K562 (cell line): ENCODE measurements around the gene ARL5C. TPM values are rescaled to one million over a fixed set of nuclear protein-coding genes. Genes with fewer than 3 reads are reported as not detected.

Experiments
- ATAC-seq: fragments of 200-7000 bp; cut with Tn5 transposase; 3 replicates; pipeline ENCODE4 v1.9.1; 2020; ENCODE audit warnings: moderate library complexity
- BruUV-seq: library from RNA; stranded (reverse); fragments of 400-500 nt; replicated peaks from 2 replicates; lab custom pipeline; 2021; lab: Mats Ljungman, UMichigan
- CTCF ChIA-PET: fragments of 300-600 bp; formaldehyde crosslinking; extraction: SDS; loops from one replicate; lab custom pipeline; 2021; ENCODE audit warnings: low intra/inter-chr PET ratio; lab: Yijun Ruan, JAX
- POLR2A ChIA-PET: fragments of 300-600, 350-650 bp; sonication (Branson Sonifier 250); formaldehyde crosslinking; extraction: SDS; loops from one replicate; lab custom pipeline; 2021; ENCODE audit warnings: antibody characterized with exemption, inconsistent platforms; lab: Yijun Ruan, JAX
- DNase-seq, 4 experiments: peaks; one replicate each; pipeline versions ENCODE4 v3.0.0 to v3.0.0-alpha.2; 2011 to 2018; ENCODE audit warnings: low spot score in 3 of 4, mixed read lengths in 3 of 4; ENCODE audit errors: extremely low read depth in 1 of 4
- FAIRE-seq: peaks from 2 replicates; lab custom pipeline; 2011; peaks lifted over from hg19 to GRCh38; lab: Jason Lieb, UNC
- H2AFZ ChIP-seq: 2 replicates; pipeline ENCODE4 v1.6.0; 2011; ENCODE audit warnings: low read depth, low read length, control low read depth, inconsistent platforms
- H3K27ac ChIP-seq: fragments of 200-600 bp; 3 replicates; pipeline ENCODE4 v1.8.0; 2011; ENCODE audit warnings: low read depth, mild to moderate bottlenecking, control low read depth, inconsistent platforms, low read length, moderate library complexity, mixed read lengths; ENCODE audit errors: extremely low read depth
- H3K27me3 ChIP-seq, 2 experiments: fragments of 300-600 bp in 1 of 2; 2 replicates in 1 of 2; 3 replicates in 1 of 2; pipeline versions ENCODE4 v1.6.0 to v1.8.0; 2011; ENCODE audit warnings: inconsistent platforms in 2 of 2, low read length in 2 of 2, mild to moderate bottlenecking in 1 of 2, mixed read lengths in 1 of 2, moderate library complexity in 1 of 2; ENCODE audit not compliant: control insufficient read depth in 2 of 2, insufficient read depth in 2 of 2
- H3K36me3 ChIP-seq: fragments of 300-600 bp; 3 replicates; pipeline ENCODE4 v1.8.0; 2011; ENCODE audit warnings: mild to moderate bottlenecking, low read length, inconsistent platforms; ENCODE audit not compliant: control insufficient read depth, insufficient read depth
- H3K4me1 ChIP-seq, 2 experiments: fragments of 200-600 bp in 1 of 2; replicated peaks in 1 of 2; 2 replicates in 1 of 2; 3 replicates in 1 of 2; pipeline versions ENCODE4 v1.5.1 to v1.8.0; 2011; ENCODE audit warnings: inconsistent platforms in 2 of 2, low read length in 2 of 2, mild to moderate bottlenecking in 1 of 2, mixed read lengths in 1 of 2, moderate library complexity in 1 of 2; ENCODE audit not compliant: control insufficient read depth in 2 of 2, insufficient read depth in 2 of 2
- H3K4me2 ChIP-seq: 2 replicates; pipeline ENCODE4 v1.6.1; 2011; ENCODE audit warnings: low read length, control low read depth, inconsistent platforms, mixed read lengths; ENCODE audit not compliant: insufficient read depth
- H3K4me3 ChIP-seq: fragments of 200-600 bp; sonication (generic), shearing (Covaris generic); 2 replicates; pipeline ENCODE4 v1.5.1; 2016; ENCODE audit warnings: control low read depth, inconsistent platforms
- H3K79me2 ChIP-seq: fragments of 200-600 bp; 3 replicates; pipeline ENCODE4 v1.8.0; 2011; ENCODE audit warnings: low read length, inconsistent platforms; ENCODE audit not compliant: control insufficient read depth, insufficient read depth
- H3K9ac ChIP-seq, 2 experiments: 2 replicates each; pipeline versions ENCODE4 v1.6.0 to v1.6.1; 2011; ENCODE audit warnings: low read depth in 2 of 2, low read length in 2 of 2, control low read depth in 1 of 2, inconsistent platforms in 1 of 2, mild to moderate bottlenecking in 1 of 2, mixed read lengths in 1 of 2; ENCODE audit not compliant: insufficient read depth in 1 of 2
- H3K9me1 ChIP-seq: one replicate; pipeline ENCODE4 v1.6.0; 2011; ENCODE audit warnings: inconsistent platforms, mild to moderate bottlenecking, low read length, moderate library complexity; ENCODE audit not compliant: control insufficient read depth, insufficient read depth
- H3K9me3 ChIP-seq: replicated peaks from 2 replicates; pipeline ENCODE4 v1.5.1; 2011; ENCODE audit warnings: low read depth, low read length, inconsistent platforms; ENCODE audit not compliant: control insufficient read depth, insufficient read depth
- H4K20me1 ChIP-seq: replicated peaks from 2 replicates; pipeline ENCODE4 v1.6.1; 2011; ENCODE audit warnings: low read length, inconsistent platforms, mixed read lengths; ENCODE audit not compliant: control insufficient read depth, insufficient read depth
- TSHZ1 ChIP-seq: fragments of 250-450 bp; sonication (Bioruptor Pico); IDR thresholded peaks from 2 replicates; pipeline ENCODE4 v1.4.0; 2020; ENCODE audit warnings: mild to moderate bottlenecking, moderate library complexity
- WGBS: fragments of 100-300 bp; shearing (Covaris generic); methylation state at CpG from one replicate; pipeline ENCODE4 v1.1.6; 2016; ENCODE audit warnings: low coverage, mixed read lengths; ENCODE audit not compliant: insufficient coverage; ENCODE audit errors: missing lambda C conversion rate; 5-methylcytosine and 5-hydroxymethylcytosine counted together
- in situ Hi-C: fragments of 300-500 bp; cut with MboI; formaldehyde crosslinking; loops from 4 replicates; pipeline ENCODE4 v1.15.0; 2018; ENCODE audit warnings: inconsistent platforms, mixed read lengths
- intact Hi-C: fragments of 100-400 bp; cut with micrococcal nuclease; formaldehyde crosslinking; loops from 2 replicates; pipeline ENCODE4 v1.14.2; 2022
- polyA plus RNA-seq, 8 experiments: library from polyadenylated mRNA; depleted of rRNA in 4 of 8; stranded (reverse) in 5 of 8; unstranded in 3 of 8; fragments of >200 nt; fragmentation: Nextera tagmentation in 2 of 8; fragmentation: Illumina TruSeq in 1 of 8; extraction: Ambion mirVana in 2 of 8; extraction: Trizol in 1 of 8; gene quantifications; 2 replicates each; pipeline versions ENCODE4 v1.2.1 to v1.2.3, GENCODE V29; 2011 to 2014; ENCODE audit warnings: inconsistent platforms in 1 of 8, missing spikeins in 1 of 8
- total RNA-seq, 7 experiments: library from RNA; depleted of rRNA in 6 of 7; stranded (reverse); fragments of >200 nt in 6 of 7; fragmentation: Illumina TruSeq in 2 of 7; extraction: Trizol in 2 of 7; gene quantifications; 2 replicates each; pipeline versions ENCODE4 v1.2.1 to v1.2.3, GENCODE V29; 2011 to 2021; ENCODE audit warnings: low replicate concordance in 1 of 7

Gene ARL5C
- total and polyA plus RNA-seq, 9 of the 15 experiments (the other 6 are each of a cell fraction or from before 2014, with no cell fraction given) = not detected

- in situ Hi-C loops = no loop called here
- intact Hi-C loops = no loop called here
- ATAC-seq = no peak
Measured at GRCh38 chr17:39108461-39109375, 57.2 kb downstream of the ARL5C start.

More at GRCh38 chr17:39108461-39109375, 57.2 kb downstream of the ARL5C start:
- Histone ChIP-seq H3K79me2 (no peaks in the 10 kb centered on the region), H3K4me3 (no peak overlapping the region), H4K20me1 (0 out of 2 replicates have a peak, but pooled peaks cover 8% of the 10 kb centered on the region), H3K4me1 (peaks cover 4 to 9% of the 10 kb centered on the region in 2 experiments; a peak in 2 of 5 replicates), H3K9me1 (peaks cover 6% of the 10 kb centered on the region), H3K9ac (no peak overlapping the region; a peak in 1 of 4 replicates), H3K27ac (no peak overlapping the region), H3K4me2 (no peak overlapping the region), H3K27me3 (peaks cover 61 to 76% of the 10 kb centered on the region in 2 experiments), H3K36me3 (no peaks in the 10 kb centered on the region), H2AFZ (no peak overlapping the region), H3K9me3 (no peaks in the 10 kb centered on the region)
- ChIA-PET CTCF (no interaction called here), POLR2A (interaction anchor here (0.5 to 1.9 kb wide), 2 partner anchors 9 to 18 kb away, joined by 3 to 5 read pairs; no protein-coding TSS in a partner anchor)
- no peak for TF ChIP-seq TSHZ1
- no peak for FAIRE-seq
- BruUV-seq = no TSS peak
- WGBS = 2% methylated on average over 21 of the region's 23 CpGs
- DNase-seq = no peak
